NCI-H2029 treated with DMSO at 0.1 percent for 48 hours (cell line): ENCODE data around the gene MBNL3.
A peak's percentile ranks its signal among the peaks of the same experiment; 100 is the strongest.

Experiments used
- DNase-seq: peaks from one replicate; lab custom pipeline; 2025; lab: John Stamatoyannopoulos, UW

MBNL3 gene, protein sequence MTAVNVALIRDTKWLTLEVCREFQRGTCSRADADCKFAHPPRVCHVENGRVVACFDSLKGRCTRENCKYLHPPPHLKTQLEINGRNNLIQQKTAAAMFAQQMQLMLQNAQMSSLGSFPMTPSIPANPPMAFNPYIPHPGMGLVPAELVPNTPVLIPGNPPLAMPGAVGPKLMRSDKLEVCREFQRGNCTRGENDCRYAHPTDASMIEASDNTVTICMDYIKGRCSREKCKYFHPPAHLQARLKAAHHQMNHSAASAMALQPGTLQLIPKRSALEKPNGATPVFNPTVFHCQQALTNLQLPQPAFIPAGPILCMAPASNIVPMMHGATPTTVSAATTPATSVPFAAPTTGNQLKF

DNA sequence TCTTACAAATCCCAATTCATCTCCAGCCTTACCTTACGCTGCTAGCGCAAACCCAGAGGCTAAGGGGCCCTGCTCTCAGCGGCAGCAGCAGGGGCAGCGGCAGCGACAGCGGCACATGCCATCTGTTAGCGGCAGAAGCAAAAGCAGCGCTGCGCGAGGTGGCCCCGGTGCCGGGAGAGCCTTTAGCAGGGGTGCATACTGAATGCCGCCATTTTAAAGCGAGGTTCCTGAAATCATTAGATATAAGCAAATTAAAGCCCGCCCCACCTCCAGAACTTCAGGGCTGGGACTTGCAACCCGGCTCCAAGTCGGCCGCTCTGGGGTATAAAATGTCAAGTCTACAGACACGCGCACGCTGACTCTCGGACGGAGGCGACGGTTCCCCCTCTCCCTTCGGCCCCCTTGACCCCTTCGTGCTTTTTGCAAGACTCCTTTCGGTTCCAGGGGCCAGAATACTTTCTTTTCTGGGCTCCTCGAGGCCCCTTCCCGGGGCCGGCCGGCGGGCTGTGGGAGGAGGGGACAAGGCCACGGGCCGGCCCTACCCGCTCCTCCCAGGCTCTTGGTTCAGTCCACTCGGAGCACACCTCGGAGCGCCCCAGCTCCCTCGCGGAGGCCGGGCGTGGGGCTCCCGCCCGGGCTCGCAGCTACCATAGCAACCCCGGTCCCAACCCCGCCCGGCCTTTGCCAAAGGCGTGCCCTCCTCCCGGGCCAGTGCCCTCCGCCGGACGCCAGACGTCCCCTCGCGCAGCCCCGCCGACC is at the start of gene MBNL3:
Gene MBNL3, minus strand, starts transcription at position 220 of the 759 bp plus-strand sequence. CDS start 49,427 bp downstream, outside the sequence.
- DNase-seq, result peak; percentile 27

DNA sequence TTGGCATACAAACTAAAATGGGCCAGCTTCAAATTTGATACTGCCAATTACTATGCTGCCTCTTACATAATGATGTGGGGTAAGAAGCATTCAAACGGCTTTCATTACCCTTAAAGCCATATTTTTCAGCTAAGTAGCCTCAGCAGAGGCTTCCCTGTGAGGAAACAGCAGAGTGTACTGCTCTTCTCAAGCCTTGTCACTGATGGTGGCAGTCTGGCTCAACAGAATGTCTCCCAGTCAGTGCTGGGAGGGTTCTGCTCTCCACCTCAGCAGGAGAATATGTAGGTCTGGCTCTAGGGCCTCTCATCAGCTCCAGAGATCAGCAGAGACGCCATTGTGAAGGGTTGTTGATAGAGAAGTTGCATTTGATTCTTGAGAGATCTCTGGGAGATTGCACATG is 44.6 kb upstream of the MBNL3 start:
- no peak for DNase-seq

- DNase-seq, result no peak
Observed at GRCh38 chrX:132532913-132533312, 44.1 kb upstream of the MBNL3 start.

DNA sequence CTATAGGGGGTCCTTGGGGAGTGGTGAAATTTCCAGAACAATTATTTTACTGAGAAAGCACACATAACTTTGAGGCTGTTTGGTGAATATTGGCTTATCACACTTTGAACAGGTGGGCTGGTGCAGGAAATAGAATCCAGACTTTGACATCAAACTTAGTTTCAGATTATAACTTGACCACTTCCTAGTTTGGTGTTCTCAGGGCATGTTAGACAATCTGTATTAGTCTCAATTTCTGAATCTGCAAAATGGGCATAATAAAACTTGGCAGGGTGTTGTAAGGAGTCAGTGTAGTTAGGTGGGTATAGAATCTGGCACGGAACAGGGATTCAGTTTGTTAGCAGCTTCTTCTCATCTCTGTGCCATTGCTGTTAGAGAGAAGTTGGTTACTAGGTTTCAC is 43.3 kb upstream of the MBNL3 start:
- DNase-seq, result no peak

DNA sequence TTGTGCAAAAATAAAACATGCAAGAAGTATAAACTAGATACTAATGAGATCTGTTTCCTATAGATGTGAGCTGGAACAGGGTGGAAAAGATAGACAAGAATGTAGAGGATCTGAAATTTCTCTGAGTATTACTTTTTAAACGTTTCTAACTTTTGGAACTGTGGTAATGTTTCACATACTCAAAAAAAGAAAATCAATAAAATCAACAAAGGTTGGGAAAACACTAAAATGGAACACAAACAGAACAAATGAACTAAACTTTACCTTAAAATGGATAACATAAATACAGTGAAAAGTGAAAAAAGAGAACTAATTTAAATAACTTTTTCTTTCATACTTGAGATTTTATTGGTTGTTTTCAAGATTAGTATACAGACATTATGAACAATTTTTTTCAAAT is 32.0 kb upstream of the MBNL3 start:
- DNase-seq, result no peak

GRCh38 chrX:132520213-132520612 is 31.4 kb upstream of the MBNL3 start:
- no peak for DNase-seq

DNA sequence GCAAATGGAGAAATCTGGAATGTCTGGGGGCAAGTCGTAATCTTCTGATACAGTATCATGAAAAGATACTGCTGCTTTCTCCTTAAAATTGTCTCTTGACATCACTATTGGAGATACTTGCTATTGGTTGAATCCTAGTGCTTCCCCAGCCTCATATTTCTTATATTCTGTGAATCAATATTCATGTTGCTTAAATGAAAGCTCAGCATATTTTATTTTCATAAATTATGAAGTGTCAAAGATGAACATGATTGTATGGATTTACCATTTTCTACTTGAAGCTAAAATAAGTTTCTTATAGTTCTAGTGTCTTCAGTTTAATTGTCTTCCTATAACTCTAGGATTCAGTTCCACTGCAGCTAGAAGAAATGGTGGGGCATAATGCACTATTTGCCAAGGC is 29.6 kb upstream of the MBNL3 start:
- no peak for DNase-seq

- DNase-seq, result no peak
Observed at GRCh38 chrX:132508834-132509233, 20.0 kb upstream of the MBNL3 start.

DNA sequence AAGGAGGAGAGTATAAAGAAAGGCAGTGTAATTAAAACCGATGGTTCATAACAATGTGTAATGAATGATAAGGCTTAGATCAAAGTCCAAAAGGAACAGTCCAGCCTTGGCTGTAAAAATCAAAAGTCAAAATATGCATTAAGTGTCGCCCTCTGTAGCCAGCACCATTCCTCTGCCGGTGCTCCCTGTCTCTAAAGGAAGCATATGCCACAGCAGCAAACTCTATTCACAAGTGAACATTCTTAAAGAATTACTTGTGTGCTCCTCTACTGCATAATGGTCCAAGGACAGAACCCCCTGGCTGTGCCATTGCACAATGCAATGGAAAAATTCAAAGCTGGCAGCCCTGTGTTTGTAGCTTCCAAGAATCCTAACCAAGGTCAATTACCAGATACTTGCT is 16.3 kb upstream of the MBNL3 start:
- no peak for DNase-seq

GRCh38 chrX:132504417-132504816 is 15.6 kb upstream of the MBNL3 start:
- DNase-seq, result no peak

DNA sequence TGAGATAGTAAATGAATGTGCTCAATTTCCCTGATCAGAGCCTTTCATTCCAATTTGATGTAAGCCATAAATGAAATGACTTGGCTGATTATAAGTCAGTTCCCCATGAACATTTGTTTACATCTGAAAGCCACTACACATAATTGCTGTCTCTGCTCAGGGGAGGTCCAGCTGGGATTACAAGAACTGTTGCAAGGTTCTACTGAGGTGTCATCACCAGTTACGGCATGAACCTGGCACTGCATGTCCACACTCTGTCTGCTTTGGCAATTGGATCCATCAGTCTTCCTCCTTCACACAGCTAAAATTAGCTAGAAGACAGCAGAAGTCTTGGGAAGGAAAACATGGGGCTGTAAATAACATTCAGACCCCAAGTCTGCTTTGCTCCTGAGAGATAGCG is 12.8 kb upstream of the MBNL3 start:
- DNase-seq, result no peak

GRCh38 chrX:132497432-132497831 is 8.6 kb upstream of the MBNL3 start:
- no peak for DNase-seq

- no peak for DNase-seq
Observed at GRCh38 chrX:132493095-132493494, 4.3 kb upstream of the MBNL3 start.

DNA sequence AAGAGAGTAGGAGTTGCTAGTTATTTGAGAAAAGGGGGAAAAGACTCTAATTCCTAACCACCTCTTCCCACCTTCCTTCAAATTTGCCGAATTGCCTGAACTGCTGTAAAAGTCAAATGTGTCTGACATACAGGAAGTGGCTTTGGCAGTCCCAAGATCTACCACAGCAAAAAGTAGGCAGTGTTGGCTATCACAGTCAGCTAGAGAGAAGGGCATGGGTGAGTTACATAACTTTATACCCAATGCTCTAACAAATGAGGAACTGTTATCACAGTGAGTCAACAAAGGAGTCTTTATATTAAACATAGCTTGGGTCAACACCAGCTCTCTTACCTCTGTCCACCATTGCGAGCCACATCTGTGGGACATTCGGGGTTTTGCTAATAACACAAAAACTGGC is 2.4 kb upstream of the MBNL3 start:
- no peak for DNase-seq

DNA sequence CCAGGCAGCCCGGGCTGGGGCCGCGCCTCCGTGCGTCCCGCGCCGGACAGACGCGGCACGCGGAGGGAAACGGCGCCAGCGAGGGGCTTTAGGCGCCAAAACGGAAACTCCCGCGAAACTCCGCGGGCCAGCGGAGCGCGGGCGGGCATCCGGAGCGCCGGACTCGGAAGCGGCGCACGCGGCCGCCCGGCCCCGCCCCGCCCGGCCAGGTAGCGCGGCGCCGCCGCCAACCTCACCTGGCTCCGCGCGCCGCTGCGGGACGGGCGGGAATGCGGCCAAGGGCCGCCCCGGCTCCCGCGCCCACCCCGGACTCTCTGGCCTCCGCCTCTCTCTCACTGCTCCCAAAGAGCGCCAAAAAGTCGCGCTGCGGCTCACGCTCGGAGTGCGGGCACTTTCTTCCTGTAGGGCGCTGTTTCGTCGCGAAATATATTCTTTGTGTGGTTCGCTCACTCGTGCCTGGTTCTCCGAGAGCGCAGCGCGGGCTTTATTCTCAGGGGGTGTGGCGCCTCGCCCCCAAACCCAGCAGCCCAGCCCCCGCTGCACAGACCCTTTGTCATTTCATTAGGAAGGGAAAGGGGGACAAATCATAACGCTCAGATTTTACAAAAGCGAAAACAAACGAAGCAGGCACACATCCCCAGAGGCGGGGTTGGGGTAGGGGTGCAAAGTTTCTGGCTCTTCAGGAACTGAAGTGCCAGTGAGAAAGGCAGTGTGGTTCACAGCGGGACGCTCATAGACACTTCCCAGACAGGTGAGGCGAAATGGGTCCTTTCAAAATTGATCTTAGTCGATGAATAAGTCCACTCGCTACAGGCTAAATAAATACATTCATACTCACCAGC is 961 bp upstream of the MBNL3 start:
- no peak for DNase-seq

- peak; percentile 28 for DNase-seq
Observed at GRCh38 chrX:132488180-132488705, 595 bp downstream of the MBNL3 start.

DNA sequence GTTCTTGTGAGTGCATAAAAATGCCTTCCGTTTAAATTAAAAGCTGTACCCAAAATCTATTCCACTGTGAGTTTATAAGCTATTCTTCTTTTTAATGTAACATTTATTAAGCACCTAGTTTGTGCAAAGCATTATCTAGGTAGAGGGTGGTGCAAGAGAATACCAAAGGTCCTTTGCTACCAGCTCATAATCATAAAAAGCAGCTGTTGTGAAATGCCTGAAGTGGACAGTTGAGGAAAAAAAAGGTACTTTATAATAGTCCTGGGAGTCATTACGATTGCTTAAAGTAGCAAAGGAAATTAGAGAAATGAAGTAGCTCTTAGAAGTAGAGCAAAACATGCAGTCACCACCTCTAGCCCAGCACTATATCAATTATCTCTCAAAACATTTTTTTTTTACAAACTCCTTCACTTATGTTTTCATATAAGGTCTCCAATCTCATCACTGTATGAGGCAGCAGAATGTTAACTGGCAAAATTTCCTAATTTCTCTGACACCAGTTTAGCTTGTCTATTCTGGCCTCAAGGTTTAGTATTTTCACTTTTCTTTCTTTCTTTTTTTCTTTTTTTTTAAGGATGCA is 2.1 kb downstream of the MBNL3 start:
- DNase-seq, result no peak

DNA sequence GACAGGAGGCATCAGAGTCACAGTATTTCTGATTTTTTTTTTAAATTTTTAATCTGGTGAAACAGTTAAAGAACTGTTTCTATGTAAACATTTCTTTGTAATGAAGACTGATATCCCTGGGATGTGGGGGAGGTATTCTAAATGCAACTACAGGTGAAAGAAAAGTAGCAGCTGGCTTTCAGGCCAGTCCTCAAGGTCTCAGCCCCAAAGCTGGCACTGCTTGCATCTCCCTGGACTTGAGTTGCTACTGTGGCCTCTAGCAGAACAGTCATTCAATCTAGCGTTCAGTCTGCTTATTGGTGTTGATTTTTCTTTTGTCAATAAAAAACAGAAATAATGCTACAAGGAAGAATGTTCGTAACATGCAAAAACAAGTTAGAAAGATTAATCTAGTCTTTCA is 4.9 kb downstream of the MBNL3 start:
- no peak for DNase-seq

GRCh38 chrX:132483488-132483887 is 5.3 kb downstream of the MBNL3 start:
- no peak for DNase-seq

DNA sequence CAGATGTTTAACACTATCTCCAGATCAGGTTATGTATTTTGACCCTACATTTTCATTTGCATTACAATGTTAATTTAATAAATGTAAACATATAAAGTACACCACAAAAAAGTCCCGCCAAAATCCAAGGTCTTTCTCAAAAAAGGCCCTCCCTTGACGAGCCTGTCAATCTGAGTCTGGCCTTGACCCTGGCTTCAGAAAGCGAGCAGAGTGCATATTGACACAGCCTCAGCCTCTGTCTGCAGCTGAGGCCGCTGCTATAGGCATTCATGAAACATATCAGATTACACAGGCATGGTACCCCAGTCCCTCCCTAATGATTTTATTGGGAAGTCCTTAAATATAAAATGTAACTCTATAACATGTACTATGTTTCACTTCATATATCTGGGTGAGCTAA is 6.2 kb downstream of the MBNL3 start:
- no peak for DNase-seq

DNA sequence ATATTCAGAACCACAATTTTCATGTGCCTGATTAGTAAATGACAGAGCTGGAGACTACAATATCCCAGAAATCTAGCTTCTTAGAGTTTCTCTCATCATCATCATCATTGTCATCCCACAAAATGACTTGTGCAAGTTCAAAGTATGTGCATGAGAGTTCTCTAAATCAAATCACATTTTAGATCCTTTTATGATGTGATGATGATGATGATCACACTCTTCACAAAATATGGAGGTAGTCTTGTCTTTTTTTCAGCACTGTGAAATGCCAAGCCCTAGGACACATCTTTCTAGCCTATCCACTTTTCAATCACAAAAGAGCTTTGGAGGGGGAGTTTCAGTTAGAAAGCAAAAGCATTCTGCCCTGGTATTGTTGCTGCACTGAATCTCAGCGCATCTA is 7.4 kb downstream of the MBNL3 start:
- DNase-seq, result no peak

DNA sequence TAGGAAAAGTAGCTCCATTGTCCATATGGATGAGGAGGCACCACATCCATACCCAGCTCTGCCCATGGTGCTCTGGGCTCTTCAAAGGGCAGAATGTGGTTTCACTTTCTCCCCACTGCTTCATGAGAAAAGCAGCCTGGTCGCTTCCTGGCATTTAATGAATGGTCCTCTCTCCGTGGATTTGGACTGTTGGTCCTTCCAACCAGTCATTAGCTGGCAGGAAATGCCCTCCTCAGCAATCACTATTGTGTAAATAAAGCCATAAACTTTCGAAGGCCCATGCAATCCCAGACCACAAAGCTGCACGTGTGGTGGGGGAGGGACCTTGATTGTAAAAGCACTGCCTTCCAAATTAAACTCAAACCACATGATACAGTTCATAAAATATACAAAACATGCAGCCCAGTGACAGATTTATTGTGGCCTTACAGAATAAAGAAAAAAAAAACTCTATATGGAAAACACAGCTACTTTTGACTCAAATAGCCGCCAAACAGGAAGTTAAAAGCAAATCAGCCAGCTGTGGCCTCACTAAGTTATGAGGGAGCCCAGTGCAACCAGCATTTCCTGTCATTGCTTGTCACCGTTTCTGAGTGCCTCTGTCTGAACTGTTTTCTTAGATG is 8.1 kb downstream of the MBNL3 start:
- DNase-seq, result peak; percentile 62
